ENCODE results near the gene DHX35.

DHX35 gene, protein sequence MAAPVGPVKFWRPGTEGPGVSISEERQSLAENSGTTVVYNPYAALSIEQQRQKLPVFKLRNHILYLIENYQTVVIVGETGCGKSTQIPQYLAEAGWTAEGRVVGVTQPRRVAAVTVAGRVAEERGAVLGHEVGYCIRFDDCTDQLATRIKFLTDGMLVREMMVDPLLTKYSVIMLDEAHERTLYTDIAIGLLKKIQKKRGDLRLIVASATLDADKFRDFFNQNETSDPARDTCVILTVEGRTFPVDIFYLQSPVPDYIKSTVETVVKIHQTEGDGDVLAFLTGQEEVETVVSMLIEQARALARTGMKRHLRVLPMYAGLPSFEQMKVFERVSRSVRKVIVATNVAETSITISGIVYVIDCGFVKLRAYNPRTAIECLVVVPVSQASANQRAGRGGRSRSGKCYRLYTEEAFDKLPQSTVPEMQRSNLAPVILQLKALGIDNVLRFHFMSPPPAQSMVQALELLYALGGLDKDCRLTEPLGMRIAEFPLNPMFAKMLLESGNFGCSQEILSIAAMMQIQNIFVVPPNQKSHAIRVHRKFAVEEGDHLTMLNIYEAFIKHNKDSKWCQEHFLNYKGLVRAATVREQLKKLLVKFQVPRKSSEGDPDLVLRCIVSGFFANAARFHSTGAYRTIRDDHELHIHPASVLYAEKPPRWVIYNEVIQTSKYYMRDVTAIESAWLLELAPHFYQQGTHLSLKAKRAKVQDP

DNA sequence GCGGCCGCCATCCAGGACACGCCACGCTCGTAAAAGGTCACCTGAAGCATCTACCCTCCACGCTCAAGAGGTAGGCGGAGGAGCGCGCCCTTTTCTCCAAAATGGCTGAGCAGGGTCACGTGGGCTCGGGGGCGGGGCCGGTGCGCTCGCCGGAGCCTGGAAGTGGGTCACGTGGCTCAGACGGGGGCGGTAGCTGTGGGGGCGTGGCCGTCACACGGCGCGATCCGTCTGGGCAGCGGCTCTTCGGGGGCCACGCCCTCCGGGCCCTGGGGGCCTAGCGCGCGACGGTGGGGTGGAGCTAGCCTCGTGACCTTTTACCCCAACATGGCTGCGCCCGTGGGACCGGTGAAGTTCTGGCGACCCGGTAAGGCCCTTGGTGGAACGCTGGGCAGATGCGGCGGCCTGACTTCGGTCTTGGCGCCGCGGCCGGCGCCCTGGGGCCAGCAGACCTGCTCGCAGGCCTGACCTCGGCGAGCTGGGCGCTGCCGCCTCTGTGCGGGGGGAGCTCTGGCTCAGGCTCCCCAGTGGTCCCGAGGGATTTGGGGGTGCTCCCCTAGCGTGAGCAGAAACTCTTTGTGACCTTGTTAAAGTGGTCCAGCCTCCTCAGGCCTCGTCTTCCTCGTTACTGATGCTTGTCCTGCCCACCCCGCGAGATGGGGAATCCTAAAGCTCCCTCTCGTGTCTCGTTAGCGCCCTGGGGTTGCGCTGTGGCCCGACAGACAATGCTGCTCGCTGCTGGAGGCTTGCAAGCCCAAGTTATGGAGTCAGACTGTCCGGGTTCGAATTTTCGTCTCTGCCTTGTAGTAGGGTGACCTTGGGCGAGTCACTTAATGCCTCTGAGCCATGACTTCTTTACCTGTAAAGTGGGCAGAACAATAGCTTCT, at the start of gene DHX35:
TSS of gene DHX35 (plus strand) at position 301 of the 884 bp plus-strand sequence. CDS start at position 325, 24 bp downstream.
- DNase-seq (ENCODE audit: low read depth): peak; percentile 98

DNA sequence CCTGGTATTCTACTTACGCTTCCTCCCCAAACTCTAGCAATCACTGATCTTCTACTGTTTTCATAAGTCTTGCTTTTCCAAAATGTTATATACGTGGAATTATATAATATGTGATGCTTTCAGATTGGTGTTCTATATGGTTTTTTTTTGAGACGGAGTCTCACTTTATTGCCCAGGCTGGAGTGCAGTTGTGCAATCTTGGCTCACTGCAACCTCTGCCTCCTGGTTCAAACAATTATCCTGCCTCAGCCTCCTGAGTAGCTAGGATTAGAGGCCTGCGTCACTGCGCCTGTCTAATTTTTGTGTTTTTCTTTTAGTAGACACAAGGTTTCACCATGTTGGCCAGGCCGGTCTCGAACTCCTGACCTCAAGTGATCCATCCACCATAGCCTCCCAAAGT, 46.8 kb upstream of the DHX35 start:
- no peak for DNase-seq (ENCODE audit: low read depth)

DNA sequence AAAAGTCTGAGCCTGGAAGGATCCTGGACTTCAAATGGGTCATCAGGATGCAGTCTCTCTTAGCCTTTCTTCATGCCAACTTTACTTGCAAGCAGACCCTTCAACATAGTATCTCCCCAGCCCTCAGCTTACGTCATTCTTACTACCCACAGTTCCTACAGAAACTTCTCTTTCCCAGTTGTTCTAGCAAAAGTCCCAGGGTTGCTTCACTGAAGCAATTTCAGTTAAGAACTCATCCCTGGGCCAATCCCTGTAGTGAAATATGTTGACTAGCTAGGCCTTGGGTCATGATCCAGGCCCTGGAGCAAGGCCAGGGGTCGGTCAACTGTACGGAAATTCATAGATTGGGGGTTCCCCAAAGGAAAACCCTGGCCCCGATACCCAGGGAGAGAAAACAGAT, 44.5 kb upstream of the DHX35 start:
- DNase-seq (ENCODE audit: low read depth): no peak

DNA sequence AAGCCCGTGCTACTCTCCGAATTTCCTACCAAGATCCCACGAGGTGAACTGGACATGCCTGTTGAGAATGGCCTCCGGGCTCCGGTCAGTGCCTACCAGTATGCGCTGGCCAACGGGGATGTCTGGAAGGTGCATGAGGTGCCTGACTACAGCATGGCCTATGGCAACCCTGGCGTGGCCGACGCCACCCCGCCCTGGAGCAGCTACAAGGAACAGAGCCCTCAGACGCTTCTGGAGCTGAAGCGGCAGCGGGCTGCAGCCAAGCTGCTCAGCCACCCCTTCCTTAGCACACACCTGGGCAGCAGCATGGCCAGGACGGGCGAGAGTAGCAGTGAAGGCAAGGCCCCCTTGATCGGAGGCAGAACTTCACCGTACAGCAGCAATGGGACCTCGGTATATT, 44.0 kb upstream of the DHX35 start:
- DNase-seq (ENCODE audit: low read depth): no peak

DNA sequence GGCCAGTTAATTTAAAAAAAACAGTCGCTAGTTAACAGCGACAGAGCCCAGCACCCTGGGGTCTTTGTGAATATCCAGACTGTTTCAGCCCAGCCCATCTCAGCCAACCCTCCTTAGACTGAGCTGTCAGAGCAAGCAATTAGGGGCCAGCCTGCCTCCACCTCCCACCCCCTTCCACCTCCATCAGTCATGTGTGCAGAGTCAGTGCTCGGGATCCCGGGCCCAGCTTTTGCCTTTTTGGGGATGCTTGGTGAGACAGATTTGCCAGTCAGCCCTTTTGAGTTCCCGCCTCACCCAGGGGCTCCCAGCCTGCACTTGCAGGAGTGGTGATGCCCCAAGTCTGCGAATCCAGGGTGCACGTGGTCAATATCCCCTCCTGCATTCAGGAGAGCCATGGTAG, 42.5 kb upstream of the DHX35 start:
- no peak for DNase-seq (ENCODE audit: low read depth)

DNA sequence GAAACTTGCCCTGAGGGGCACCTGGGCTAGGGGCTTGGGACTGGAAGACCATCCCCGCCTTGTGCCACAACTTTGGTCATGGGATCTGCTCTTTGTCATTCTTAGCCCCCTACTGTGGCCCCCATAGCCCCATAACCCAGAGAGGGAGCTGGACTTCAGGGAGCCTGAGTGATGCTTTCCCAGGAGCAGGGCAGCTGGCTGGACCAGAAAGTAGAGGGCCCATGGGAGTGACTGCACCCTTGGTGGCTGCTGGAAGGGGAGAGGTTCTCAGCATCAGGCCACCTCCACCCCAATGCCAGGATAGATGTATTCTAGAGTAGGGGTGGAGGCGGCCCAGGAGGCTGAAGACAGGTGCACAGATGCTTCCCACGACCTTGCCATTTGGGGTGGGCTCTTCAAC, 41.7 kb upstream of the DHX35 start:
- no peak for DNase-seq (ENCODE audit: low read depth)

DNA sequence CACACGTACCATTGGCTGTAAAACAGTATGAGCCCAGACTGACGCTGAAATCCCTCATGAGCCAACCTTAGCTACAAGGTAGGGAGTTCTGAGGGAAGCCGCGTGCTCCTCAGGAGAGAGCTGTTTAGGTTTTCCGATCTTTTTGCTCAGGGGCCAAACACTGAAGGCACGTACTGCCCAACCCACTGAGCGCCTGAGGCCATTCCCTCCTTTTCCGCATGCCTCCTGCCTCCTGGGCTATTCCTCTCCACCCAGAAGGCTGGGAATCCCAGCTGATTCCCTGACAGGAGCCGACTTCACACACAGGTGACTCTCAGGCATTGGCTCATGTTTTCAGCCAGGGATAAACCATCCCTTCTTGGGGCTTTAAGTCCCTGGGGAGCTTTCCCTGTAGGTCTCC, 41.3 kb upstream of the DHX35 start:
- DNase-seq (ENCODE audit: low read depth): no peak

DNA sequence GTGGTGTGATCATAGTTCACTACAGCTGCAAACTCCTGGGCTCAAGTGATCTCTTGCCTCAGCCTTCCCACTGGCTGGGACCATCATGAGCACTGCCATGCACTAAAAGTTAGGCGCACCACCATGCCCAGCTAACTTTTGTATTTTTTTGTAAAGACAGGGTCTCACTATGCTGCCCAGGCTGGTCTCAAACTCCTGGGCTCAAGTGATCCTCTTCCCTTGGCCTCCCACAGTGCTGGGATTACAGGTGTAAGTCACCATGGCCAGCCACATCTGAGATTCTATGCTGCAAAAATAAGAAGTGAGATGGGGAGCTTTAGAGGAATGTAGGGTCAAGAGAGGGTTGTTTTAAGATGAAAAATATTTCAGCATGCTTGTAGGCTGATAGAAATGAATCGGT, 37.4 kb upstream of the DHX35 start:
- no peak for DNase-seq (ENCODE audit: low read depth)

DNA sequence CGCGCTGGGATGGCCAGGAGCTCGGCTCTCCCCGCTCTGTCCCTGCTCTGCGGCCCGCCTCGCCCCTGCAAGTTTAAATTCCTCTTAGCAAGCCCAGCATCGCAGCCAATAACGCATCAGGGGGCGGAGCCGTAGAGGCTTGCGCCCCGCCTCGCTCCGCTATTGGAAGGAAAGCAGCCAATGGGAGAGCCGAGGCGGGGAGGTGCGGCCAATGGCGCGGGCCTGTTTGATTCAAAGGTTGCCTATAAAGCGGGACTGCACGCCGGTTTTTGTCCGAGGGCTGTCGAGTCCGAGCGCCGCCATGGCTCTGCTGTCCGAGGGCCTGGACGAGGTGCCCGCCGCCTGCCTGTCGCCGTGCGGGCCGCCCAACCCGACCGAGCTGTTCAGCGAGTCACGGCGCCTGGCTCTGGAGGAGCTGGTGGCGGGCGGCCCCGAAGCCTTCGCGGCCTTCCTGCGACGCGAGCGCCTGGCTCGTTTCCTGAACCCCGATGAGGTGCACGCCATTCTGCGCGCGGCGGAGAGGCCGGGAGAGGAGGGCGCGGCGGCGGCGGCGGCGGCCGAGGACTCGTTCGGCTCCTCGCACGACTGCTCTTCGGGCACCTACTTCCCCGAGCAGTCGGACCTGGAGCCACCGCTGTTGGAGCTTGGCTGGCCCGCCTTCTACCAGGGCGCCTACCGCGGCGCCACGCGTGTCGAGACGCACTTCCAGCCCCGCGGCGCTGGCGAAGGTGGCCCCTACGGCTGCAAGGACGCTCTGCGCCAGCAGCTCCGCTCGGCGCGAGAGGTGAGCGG, 35.8 kb upstream of the DHX35 start, which contains the start of gene FAM83D:
TSS of gene FAM83D (plus strand) at position 276 of the 792 bp plus-strand sequence. CDS start at position 302, 26 bp downstream.
- DNase-seq (ENCODE audit: low read depth): peak; percentile 94

DNA sequence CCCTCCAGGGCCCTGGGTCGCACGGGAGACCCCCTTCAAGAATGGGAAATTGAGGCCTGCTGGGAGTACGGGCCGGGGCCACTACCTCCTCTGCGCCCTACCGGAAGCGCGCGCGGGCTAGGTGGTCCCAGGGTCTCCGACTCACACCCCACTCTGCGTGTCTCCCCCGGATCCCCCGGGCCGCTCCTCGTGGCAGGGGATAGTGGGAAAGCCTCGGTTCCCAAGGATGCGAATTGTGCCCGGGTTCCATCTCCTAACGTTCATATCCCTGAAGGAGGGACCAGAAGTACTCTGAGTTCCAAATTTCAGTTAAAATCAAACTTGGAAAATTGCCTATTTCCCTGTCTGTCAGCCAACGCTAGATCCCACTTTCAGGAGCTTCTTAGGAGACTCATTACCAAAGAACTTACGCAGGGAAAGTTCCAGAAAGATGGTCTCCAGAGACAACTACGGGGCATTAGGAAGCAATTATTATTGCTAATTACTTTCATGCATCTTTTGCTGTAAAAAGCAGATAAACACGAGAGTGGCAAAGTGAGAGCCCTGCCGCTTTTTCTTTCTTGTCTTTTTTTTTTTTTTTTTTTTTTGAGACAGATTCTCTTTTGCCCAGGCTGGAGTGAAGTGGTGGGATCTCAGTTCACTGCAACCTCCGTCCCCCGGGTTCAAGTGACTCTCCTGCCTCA, 35.1 kb upstream of the DHX35 start:
- DNase-seq (ENCODE audit: low read depth): no peak

DNA sequence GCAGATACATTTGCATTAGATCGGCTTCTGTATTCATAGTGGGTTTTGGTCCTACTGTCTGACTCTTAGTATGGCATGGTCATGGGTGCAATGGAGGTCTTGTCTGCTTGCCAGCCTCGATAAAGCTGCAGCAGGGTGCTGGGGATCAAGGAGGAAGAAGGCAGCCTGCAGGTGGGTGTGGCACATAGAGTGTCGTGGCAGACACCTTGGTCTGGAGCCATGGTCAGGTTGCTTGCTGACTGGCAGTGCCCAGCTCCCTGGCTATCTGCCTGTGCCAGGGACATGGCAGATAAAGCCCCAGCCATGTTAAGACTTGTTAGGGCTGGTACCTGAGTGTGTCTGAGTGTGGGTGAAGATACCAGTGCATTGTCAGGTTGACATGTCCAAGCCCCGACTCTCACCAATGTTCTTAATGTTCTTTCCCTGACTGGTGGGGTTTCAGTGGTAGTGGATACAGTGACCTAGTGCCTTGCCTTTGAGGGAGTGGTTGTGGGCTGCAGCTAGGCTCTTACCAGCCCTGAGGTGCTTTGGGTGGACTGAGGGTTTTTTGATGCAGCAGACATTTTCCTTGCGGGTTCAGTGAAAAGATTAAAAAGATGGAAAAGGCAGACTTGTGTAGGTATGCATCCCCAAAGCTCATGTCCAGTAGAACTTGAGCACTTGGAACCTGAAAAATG, 34.1 kb upstream of the DHX35 start:
- no peak for DNase-seq (ENCODE audit: low read depth)

DNA sequence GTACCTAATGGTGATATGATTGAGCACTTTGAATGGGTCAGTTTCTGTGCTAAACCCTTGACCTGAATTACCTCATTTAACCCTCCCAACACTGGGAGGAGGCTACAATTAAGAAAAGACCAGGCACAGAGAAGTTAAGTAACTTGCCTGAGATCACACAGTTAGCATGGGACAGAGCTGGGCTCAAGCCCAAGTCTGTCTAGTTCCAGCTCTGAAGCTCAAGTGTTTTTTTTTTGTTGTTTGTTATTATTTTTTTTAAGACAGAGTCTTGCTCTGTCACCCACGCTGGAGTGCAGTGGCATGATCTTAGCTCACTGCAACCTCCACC, 31.9 kb upstream of the DHX35 start:
- DNase-seq (ENCODE audit: low read depth): no peak

DNA sequence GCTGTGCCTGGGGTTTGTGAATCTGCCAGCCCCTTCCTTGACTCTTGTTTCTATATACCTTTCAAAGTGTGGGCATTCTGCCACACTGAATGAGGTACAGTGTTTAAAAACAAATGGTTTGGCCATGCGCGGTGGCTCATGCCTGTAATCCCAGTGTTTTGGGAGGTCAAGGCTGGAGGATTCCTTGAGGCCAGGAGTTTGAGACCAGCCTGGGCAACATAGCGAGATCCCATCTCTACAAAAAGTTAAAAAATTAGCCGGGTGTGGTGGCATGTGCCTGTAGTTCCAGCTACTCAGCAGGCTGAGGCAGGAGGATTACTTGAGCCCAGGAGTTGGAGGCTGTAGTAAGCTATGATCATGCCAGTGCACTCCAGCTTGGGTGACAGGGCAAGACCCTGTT, 30.2 kb upstream of the DHX35 start:
- DNase-seq (ENCODE audit: low read depth): no peak

DNA sequence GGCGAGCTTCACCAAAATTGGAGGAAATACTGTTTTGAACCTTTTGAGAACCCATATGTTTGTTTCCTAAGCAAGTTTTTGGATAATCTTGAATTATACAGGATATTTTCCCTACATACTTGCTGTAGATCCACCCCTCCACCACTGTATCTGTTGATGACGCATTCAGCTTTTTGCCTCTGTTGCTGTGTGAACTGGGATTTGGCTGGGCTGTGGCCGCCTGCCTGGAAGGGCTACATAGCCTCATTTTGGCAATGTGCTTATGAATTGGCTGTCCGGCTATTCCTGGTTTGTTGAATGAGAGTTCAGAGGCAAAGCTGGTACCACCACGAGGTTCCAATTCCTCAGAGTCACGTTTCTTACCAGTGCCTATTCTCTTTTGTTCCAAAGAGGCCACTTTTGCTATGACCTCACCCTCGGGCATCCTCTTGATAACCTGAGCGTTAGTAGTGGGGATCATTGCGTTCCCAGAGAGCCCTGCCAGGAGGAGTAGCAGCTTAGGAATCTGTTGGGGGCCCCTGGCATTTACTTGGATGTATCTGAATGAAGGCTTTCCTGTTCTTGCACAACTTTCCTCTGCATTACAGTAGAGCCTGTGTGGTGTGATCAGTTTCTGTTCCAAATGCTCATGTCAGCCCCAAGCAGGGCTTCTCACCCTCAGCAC, 29.6 kb upstream of the DHX35 start:
- no peak for DNase-seq (ENCODE audit: low read depth)

DNA sequence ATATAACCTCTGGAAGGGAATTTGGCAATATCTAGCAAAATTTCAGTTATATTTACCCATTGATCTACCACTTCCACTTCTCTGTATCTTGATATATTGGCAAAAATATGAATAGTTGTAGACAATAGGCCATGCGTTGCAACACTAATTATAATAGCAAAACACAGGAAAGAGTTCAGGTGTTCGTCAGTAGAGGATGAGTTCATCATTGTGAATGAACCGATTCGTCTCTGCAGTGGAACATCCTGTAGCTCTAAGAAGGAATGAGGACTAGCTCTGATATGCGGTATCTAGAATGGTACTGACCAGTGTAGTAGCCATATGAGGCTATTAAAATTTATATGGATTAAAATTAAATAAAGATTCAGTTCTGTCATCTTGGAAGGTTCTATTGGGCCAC, 27.6 kb upstream of the DHX35 start:
- DNase-seq (ENCODE audit: low read depth): no peak

DNA sequence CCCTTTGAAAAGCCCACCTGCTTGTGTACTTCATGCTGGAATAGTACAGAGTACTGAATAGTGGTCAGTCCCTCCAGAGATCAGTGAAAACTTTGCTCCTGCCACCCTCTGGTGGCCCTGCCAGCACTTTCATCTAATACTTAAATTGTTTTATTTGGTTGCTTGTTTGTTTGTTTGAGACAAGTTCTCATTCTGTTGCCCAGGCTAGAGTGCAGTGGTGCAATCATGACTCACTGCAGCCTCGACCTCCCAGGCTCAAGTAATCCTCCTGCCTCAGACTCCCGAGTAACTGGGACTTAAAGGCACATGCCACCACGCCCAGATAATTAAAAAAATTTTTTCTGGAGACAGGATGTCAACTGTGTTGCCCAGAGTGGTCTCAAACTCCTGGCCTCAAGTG, 26.9 kb upstream of the DHX35 start:
- no peak for DNase-seq (ENCODE audit: low read depth)

DNA sequence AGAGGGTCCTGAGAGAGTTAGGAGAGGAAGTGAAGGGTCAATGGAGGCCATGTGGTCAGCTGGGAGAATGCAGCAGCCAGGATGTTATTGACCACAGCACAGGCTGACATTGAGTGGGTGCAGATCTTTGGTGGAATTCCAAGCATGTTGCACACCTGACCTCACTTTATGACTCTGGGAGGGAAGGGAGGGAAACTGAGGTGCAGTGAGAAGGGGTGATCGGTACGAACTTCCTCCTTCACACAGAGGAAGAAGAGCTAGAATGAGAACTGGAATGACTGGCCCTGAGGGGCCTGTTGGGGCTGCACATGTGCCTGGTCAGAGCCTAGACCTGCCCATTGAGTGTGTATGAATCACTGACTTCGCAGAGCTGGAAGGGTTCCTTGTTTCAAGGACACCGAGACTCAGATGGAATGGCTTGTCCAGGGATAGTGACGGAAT, 26.2 kb upstream of the DHX35 start:
- DNase-seq (ENCODE audit: low read depth): no peak

DNA sequence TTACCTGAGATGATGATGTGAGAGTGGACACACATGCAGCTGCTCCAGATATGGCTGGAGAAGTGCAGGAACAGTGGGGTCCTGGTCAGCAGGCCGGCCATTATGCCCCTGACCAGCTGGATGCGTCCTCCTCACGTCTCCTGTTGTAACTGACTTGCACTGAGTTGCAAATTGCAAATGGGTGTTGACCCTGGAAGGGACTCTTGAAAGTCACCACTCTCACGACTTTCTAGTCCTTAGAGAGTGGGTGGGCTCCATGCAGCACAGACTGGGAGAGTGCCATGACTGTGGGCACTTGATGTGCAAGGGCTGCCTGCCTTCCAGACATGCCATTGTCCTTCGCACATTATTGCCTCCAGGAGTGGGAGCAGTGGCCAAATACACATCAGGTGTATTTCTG, 25.1 kb upstream of the DHX35 start:
- no peak for DNase-seq (ENCODE audit: low read depth)

DNA sequence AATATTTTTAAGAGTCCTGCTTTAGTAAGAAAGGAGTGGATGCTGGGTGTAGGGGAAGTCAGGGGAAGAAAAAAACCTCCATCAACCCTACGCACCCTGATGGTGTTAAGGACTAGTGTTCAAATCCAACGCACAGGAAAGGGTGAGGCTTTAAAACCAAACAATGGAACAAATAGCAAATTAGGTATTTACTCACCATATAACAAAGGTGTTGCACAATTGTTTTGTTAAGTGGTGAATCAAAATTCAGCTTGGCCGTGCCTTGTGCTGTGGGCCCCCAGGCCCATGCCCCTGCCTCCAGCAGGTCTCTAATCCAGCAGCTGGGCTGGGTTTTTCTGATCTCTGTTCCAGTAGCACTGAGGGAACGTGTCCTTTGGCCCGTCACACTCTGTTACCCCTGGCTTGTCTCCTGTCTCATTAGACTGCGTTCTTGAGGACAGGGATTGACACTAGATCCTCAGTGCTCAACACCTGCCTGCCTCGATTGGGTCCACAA, 24.1 kb upstream of the DHX35 start:
- DNase-seq (ENCODE audit: low read depth): no peak

DNA sequence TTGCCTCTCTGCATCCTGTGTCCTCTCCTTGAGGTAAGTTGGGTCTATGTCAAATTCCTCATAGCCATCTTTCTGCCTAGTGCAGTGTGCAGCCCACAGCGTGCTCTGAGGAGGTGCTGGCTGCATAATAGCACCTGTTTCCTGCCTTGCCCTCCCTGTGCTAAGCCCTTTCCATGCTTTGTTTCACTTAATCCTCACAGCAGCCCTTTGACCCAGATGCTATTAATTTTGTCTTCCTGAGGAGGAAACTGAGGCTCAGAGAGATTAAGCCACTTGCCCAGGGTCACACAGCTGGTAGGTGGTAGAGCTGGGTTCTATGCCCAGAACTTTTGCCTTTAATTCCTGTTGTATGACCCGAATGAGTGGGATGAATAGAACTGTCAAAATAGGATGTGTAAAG, 22.5 kb upstream of the DHX35 start:
- no peak for DNase-seq (ENCODE audit: low read depth)
